Activated T-cell treated with anti-CD3 and anti-CD28 coated beads for 4 hours (primary cell): ENCODE results near the gene MZT2A.
"Not testable (repeated sequence)": the region's sequence is repeated elsewhere in the genome, so short reads cannot be mapped to it uniquely, and the experiment has no call there.

Experiments used
- DNase-seq: peaks from one replicate; pipeline ENCODE4 v3.0.0-alpha.2; 2020

MZT2A gene

DNA sequence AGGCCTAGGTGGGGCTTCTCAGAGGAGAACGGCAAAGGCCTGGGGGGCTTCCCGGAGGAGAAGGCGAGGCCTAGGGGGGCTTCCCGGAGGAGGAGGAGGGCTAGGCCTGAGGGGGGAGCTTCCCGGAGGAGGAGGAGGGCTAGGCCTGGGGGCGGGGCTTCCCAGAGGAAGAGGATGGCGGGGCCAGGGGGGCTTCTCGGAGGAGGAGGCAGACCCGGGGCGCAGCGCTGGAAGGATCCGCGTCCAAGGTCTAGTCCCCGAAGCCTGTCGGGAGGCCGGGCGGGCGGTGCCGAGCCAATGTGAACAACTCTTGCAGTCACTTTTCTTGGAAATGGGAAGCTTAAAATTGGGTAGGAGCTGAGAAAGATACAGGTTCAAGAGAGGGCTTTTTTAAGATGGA is 46.3 kb downstream of the MZT2A start:
- DNase-seq = no peak

DNA sequence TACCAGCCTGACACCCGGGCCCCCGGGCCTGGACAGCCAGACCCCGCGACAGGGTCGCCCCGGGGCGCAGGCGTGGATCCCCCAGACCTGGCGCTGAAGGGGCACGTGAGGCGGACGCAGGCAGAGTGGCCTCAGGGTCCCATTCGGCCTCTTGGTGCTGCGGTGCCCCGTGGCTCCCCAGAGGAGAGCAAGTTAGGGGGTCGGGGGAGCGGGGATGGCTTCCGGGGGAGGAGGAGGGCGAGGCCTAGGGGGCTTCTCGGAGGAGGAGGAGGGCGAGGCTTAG is 46.7 kb downstream of the MZT2A start:
- DNase-seq = not testable (repeated sequence)

DNA sequence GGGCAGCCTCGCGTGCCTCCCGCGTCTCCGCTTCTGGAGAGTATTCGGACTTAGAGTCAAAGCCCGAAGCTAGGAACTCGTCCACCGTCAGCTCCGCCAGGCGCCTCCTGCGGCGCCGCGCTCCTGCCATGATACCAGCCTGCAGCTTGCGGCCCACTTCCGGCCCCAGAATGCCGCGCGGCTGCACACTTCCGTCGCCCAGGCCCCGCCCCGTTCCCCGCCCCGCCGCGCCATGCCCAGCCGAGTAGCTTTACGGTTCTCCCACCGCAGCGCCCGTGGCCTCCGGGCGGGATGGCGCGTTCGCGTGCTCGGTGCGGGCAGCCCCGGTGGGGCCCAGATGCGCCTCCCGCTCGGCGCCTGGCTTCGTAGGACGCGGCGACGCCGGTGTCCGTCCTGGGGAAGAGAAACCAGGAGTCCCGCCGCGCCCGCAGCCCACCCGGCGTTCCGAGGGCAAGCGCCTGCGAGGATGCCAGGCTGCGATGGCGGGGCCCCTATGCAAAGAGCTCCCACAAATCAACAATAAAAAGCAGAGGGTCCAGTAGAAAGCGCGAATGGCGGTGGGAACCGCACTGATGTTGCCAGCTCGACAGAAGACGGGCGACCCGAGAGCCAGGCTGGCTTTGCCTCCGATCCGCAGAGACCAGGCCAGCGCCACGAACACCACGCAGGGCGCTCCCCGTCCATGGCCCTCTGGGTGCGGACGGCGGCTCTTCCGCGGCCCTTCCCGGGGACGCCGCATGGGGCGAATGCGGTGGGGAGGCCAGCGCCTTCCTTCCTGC is 47.3 kb downstream of the MZT2A start:
- not testable (repeated sequence) for DNase-seq

DNA sequence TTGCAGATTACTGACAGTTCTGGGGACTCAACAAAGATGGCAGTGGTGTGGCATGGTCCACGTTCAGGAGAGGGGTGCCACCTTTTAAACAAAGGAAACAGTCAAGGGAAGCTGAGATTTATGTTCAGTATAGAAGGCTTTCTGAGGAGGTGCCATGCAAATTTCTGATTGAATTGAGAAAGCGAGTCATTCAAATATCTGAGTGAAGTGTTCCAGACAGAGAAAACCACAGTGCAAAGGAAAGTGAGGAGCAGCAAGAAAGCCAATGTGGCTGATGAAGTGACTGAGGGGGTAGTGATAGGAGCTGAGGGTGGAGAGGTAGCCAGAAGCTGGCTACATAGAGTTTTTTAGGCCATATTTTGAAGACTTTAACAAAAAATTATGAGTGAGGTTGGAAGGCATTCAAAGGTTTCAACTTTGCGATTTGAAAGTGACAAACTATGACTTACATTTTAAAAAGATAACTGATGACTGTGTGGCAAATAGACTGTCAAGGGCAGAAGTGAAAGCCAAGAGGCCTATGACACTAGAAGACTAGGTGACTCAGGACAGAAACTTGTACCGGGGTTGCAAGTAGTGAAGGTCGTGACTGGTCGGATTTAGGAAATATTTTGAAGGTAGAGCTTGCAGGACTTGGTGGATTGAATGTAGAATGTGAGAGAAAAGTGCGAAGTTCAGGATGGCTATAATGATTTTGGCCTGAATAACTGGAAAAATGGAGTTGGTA is 51.3 kb downstream of the MZT2A start:
- not testable (repeated sequence) for DNase-seq
